Cardiac septum (tissue), 1 donor: Measurements from ENCODE around the gene TMEM14C. TPM values are rescaled to one million over a fixed set of nuclear protein-coding genes. Genes with fewer than 3 reads are reported as not detected.
"Not testable (repeated sequence)": the region's sequence is repeated elsewhere in the genome, so short reads cannot be mapped to it uniquely, and the experiment has no call there.

Experiments
- DNase-seq: peaks from one replicate; pipeline ENCODE4 v3.0.0-alpha.2; 2020; ENCODE audit warnings: low spot score
- intact Hi-C: fragments of 100-400 bp; cut with DNase I; formaldehyde crosslinking; loops from one replicate; pipeline ENCODE4 v1.14.0; 2022
- total RNA-seq: library from RNA; stranded (reverse); fragmentation: NEBNext Ultra II Directional; extraction: Animal tissue kit (Norgen Biotek cat#: 25700); gene quantifications from one replicate; pipeline ENCODE4 v1.2.1, GENCODE V29; 2021
- donor health status: DM: no; HTN: no; CAD: no.

The TMEM14C gene
- total RNA-seq, 1 donor from 2014 or later: 112 TPM

DNA sequence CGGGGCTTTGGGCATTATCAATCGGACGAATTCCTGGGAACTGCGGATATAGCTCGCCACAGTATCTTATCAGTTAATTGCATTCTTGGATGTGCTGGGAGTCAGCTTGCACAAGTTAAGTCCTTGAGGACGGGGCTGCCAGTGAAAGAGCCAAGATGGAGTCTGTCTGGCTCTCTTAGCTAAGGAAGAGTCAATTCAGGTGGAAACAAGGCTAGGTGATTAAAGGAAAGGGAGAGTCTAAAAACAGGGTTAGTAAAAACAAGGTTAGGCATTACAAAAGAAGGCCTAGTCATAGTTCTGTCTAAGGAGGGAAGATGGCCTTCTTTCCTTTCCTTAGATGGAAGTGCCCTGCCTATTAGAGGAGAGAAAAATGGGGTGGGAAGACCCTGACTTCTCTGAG, 27.7 kb downstream of the TMEM14C start:
- intact Hi-C loops, DNase-seq: not testable (repeated sequence)

GRCh38 chr6:10751757-10752156, 28.9 kb downstream of the TMEM14C start:
- DNase-seq, intact Hi-C loops: not testable (repeated sequence)

DNA sequence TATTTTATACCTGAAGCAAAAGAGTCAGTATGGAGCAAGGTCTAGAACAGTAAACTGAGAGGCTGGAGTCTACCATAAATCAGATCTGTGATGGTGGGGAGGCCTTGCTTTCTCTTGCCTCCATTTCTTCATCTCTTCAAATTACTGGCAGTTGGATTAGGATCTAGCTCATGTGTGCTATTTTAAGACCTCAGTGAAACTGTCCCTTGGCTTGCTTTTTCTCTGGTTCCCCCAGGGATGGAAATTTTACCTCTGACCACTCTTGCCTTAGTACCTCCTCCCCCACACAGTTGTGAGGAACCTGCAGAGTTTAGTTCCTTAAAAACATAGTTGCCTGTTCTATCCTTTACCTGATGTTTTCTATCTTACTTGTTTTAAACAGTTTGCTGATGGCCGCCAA, 33.2 kb downstream of the TMEM14C start:
- intact Hi-C loops: no loop called here
- DNase-seq: no peak

DNA sequence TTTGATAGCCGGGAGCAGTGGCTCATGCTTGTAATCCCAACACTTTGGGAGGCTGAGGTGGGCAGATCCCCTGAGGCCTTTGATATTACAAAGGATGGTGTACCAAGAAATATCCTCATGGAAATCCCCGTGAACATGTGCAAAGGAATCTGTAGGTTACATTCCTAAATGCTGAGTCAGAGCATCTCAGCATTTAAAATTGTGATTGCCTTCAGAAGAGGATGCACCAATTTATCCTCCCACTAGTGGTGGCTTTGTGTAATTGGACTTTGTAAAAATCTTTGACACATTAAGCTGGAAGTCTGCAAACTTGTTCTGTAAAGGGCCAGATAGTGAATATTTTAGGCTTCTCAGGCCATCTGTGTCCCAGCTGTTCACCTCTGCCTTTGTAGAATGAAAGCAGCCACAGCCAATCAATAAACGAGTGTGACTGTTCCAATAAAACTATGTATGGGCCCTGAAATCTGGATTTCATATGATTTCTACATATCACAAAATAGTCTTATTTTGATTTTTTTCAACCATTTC, 36.5 kb downstream of the TMEM14C start:
- DNase-seq: no peak
- intact Hi-C loops: no loop called here

- intact Hi-C loops: no loop called here
- DNase-seq: no peak
These were observed 37.0 kb downstream of the TMEM14C start for GRCh38 chr6:10759884-10760329.

- intact Hi-C loops: no loop called here
- no peak for DNase-seq
These were observed 40.1 kb downstream of the TMEM14C start for GRCh38 chr6:10763006-10763405.

- intact Hi-C loops: no loop called here
- no peak for DNase-seq
These were observed 46.5 kb downstream of the TMEM14C start for GRCh38 chr6:10769419-10769818.

DNA sequence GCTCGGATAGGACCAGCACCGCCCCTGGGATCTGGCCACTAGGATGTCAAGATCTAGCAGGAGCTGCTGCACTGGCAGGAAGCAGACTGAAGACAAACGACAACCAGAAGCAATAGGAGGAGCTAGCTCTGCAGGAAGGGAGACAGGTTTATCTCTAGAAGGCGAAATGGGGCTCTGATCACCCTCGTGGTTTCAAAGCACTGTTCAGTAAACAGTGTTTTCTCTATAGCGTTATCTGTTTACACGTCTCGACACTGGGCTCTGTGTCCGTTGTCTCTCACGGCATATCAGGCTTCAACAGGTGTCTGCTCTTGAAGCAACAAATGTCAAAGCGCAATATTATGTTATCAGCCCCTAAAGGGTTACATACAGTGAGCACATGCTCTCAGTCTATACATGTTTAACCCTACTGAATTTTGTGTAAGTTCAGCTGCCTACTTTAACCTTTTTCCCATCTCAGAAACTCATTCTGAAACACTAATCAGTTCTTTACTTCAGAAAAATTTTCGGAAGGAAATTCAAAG, 48.6 kb downstream of the TMEM14C start:
- no peak for DNase-seq
- intact Hi-C loops: no loop called here

DNA sequence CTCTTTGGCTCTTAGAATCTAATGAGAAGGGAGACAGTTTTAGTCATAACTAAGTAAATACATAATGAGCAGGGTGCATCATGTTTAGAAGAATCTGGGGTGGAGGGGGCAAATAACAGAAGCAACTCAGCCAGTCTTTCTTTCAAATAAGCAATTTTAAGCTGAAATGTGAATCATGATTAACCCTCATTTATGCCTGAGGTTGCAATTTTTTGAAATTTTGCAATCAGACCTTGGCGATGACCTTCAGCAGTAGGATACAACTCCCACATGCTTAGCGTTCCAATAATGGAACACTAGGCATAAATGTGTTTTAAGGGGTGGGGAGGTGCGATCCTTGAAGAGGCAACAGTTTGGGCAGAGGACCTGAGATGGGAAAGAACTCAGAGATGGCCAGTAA, 55.4 kb downstream of the TMEM14C start:
- DNase-seq: no peak
- intact Hi-C loops: no loop called here

DNA sequence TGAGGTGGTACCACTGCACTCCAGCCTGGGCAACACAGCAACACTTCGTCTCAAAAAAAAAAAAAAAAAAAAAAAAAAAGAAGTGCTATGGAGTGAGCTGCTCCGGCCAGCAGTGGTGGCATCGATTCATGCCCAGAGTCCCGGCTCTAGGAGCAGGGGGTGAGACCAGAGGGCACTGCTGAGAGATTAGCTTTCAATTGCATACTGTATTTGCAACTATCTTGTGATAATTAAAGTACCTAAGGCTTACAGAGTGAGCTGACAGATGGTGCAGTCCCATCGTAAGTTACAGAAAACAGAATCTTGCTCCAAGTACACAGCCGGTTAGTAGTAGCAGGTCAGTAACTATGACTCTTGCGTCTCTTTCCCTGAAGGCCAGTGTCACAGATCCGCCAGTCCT, 56.2 kb downstream of the TMEM14C start:
- DNase-seq: no peak
- intact Hi-C loops: no loop called here

Other genes starting within 250 kb of the TMEM14C start
- 37.1 TPM for gene GCNT2, start 201.7 kb upstream of the TMEM14C start, total RNA-seq
- gene C6orf52, start 28.5 kb upstream of the TMEM14C start, total RNA-seq: 1.7 TPM
- 9.3 TPM for gene PAK1IP1, start 28.1 kb upstream of the TMEM14C start, total RNA-seq
- 92.4 TPM for gene TMEM14B, start 24.7 kb downstream of the TMEM14C start, total RNA-seq
- gene MAK, start 115.5 kb downstream of the TMEM14C start, total RNA-seq: 0.08 TPM
- not detected for gene GCM2, start 159.0 kb downstream of the TMEM14C start, total RNA-seq
- 1.00 TPM for gene SYCP2L, start 164.0 kb downstream of the TMEM14C start, total RNA-seq